Measurements from ENCODE around the gene KLHDC7B. TPM values are rescaled to one million over a fixed set of nuclear protein-coding genes. Genes with fewer than 3 reads are reported as not detected.
A peak's percentile ranks its signal among the peaks of the same experiment; 100 is the strongest.

The KLHDC7B gene
- total RNA-seq, 1 donor from 2014 or later, result 7.2 TPM

- DNase-seq (ENCODE audit: low spot score), result peak; percentile 26
- Mint-ChIP-seq H3K27ac (ENCODE audit: unreplicated experiment) (no peak overlapping the region), H3K4me1 (ENCODE audit: low read depth) (peaks cover 6% of the 10 kb centered on the region), H3K4me3 (ENCODE audit: unreplicated experiment) (no peak overlapping the region), H3K36me3 (ENCODE audit: low read depth) (peaks cover 1% of the 10 kb centered on the region), H3K9me3 (ENCODE audit: low read depth) (no peaks in the 10 kb centered on the region), H3K27me3 (ENCODE audit: low read depth) (no peaks in the 10 kb centered on the region)
- TF ChIP-seq, protein P1, sequence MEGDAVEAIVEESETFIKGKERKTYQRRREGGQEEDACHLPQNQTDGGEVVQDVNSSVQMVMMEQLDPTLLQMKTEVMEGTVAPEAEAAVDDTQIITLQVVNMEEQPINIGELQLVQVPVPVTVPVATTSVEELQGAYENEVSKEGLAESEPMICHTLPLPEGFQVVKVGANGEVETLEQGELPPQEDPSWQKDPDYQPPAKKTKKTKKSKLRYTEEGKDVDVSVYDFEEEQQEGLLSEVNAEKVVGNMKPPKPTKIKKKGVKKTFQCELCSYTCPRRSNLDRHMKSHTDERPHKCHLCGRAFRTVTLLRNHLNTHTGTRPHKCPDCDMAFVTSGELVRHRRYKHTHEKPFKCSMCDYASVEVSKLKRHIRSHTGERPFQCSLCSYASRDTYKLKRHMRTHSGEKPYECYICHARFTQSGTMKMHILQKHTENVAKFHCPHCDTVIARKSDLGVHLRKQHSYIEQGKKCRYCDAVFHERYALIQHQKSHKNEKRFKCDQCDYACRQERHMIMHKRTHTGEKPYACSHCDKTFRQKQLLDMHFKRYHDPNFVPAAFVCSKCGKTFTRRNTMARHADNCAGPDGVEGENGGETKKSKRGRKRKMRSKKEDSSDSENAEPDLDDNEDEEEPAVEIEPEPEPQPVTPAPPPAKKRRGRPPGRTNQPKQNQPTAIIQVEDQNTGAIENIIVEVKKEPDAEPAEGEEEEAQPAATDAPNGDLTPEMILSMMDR (IDR thresholded peaks at IDR 0.05), result no peak
Observed at GRCh38 chr22:50587407-50587806, 41.7 kb downstream of the KLHDC7B start.

DNA sequence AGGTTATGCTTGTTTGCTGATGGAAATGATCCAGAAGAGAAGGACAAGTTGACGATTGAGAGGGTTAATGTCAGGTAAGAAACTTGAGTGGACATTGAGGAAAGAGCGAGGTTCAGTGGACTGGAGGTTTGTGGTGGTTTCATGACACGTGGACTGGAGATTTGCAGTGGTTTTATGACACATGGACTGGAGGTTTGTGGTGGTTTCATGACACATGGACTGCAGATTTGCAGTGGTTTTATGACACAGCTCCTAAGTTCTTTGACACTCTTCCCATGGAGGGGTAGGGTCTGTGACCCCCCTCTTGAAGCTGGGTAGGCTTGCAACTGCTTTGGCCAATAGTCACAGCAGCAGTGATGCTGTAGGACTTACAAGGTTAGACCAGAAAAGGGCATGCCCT is 49.5 kb downstream of the KLHDC7B start:
- Mint-ChIP-seq H3K27ac (ENCODE audit: unreplicated experiment) (no peak overlapping the region), H3K4me1 (ENCODE audit: low read depth) (peaks cover 4% of the 10 kb centered on the region), H3K27me3 (ENCODE audit: low read depth) (no peaks in the 10 kb centered on the region), H3K36me3 (ENCODE audit: low read depth) (peaks cover 9% of the 10 kb centered on the region), H3K4me3 (ENCODE audit: unreplicated experiment) (no peak overlapping the region), H3K9me3 (ENCODE audit: low read depth) (no peaks in the 10 kb centered on the region)
- DNase-seq (ENCODE audit: low spot score), result no peak
- TF ChIP-seq, protein P1 (IDR thresholded peaks at IDR 0.05), result no peak

DNA sequence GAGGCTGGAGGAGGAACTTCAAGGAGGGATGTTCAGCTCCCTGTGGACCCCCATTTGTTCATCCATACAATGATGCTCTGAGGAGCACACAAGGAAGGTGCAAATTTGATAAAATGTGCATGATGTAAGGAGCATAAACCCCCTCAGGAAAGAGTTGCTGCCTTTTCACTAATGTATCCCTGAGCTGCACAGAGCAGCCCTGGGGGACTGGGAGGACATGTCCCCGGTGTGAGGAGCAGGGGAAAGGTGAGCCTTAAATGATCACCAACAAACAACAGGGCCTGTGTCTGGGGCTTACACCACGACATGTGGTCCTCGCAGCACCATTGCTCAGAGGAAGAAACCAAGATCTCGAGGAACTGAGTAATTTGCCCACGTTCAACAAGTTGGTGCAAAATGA is 51.4 kb downstream of the KLHDC7B start:
- Mint-ChIP-seq H3K4me3 (ENCODE audit: unreplicated experiment) (no peak overlapping the region), H3K27me3 (ENCODE audit: low read depth) (no peaks in the 10 kb centered on the region), H3K27ac (ENCODE audit: unreplicated experiment) (no peak overlapping the region), H3K9me3 (ENCODE audit: low read depth) (no peaks in the 10 kb centered on the region), H3K4me1 (ENCODE audit: low read depth) (peaks cover 9% of the 10 kb centered on the region), H3K36me3 (ENCODE audit: low read depth) (peaks cover 9% of the 10 kb centered on the region)
- DNase-seq (ENCODE audit: low spot score), result no peak
- TF ChIP-seq, protein P1 (IDR thresholded peaks at IDR 0.05), result no peak

- Mint-ChIP-seq H3K4me1 (ENCODE audit: low read depth) (peaks cover 9% of the 10 kb centered on the region), H3K27ac (ENCODE audit: unreplicated experiment) (no peak overlapping the region), H3K4me3 (ENCODE audit: unreplicated experiment) (peak overlapping the region; percentile 37), H3K36me3 (ENCODE audit: low read depth) (peaks cover 8% of the 10 kb centered on the region), H3K27me3 (ENCODE audit: low read depth) (no peaks in the 10 kb centered on the region), H3K9me3 (ENCODE audit: low read depth) (no peaks in the 10 kb centered on the region)
- TF ChIP-seq, protein P1 (IDR thresholded peaks at IDR 0.05), result no peak
- DNase-seq (ENCODE audit: low spot score), result no peak
Observed at GRCh38 chr22:50599816-50600455, 54.2 kb downstream of the KLHDC7B start.

DNA sequence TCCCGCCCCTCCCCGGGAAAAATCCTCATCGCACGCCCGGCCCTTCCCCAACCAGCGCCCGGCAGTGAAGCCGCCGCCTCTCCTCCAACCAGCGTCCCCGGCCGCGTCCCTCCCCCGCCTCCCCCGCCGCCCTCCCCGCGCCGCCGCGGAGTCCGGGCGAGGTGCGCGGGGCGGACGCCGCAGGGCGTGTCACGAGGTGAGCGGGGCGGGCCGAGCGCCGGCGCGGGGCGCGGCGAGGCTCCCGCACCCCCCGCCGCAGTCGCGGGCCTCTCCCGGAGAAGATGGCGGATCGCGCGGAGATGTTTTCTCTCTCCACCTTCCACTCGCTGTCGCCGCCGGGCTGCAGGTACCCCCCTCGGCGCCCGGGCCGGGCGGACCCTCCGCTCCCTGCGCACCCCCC is 54.8 kb downstream of the KLHDC7B start, which contains the start of gene MAPK8IP2:
MAPK8IP2 (plus strand) TSS at position 256 of the 400 bp plus-strand sequence; CDS start at position 282, 26 bp downstream.
- Mint-ChIP-seq H3K9me3 (ENCODE audit: low read depth) (no peaks in the 10 kb centered on the region), H3K36me3 (ENCODE audit: low read depth) (peaks cover 5% of the 10 kb centered on the region), H3K4me1 (ENCODE audit: low read depth) (peaks cover 9% of the 10 kb centered on the region), H3K27ac (ENCODE audit: unreplicated experiment) (no peak within 1 kb of the TSS), H3K4me3 (ENCODE audit: unreplicated experiment) (peak within 1 kb of the TSS; percentile 58), H3K27me3 (ENCODE audit: low read depth) (no peaks in the 10 kb centered on the region)
- DNase-seq (ENCODE audit: low spot score), result no peak
- TF ChIP-seq, protein P1 (IDR thresholded peaks at IDR 0.05), result no peak

Other genes starting within 250 kb of the KLHDC7B start
- gene PLXNB2, start 238.3 kb upstream of the KLHDC7B start, total RNA-seq, result 300 to 356 TPM (median 346 TPM) in 3 replicates
- gene DENND6B, start 218.9 kb upstream of the KLHDC7B start, total RNA-seq, result 7.7 to 8.8 TPM (median 8.1 TPM) in 3 replicates
- 46.2 to 53.1 TPM (median 47.1 TPM) in 3 replicates for gene PPP6R2, start 202.6 kb upstream of the KLHDC7B start, total RNA-seq
- 103 to 110 TPM (median 104 TPM) in 3 replicates for gene SBF1, start 70.9 kb upstream of the KLHDC7B start, total RNA-seq
- gene ADM2, start 64.4 kb upstream of the KLHDC7B start, total RNA-seq, result 1.5 to 46.5 TPM (median 46.5 TPM) in 3 replicates
- 0.99 to 1.6 TPM in 2 of 3 replicates, not detected in the other for gene MIOX, start 59.0 kb upstream of the KLHDC7B start, total RNA-seq
- gene LMF2, start 38.2 kb upstream of the KLHDC7B start, total RNA-seq, result 111 to 124 TPM (median 120 TPM) in 3 replicates
- gene NCAPH2, start 37.7 kb upstream of the KLHDC7B start, total RNA-seq, result 37.4 to 51.2 TPM (median 38.9 TPM) in 3 replicates
- gene SCO2, start 20.3 kb upstream of the KLHDC7B start, total RNA-seq, result 4.4 to 5.4 TPM in 2 of 3 replicates, not detected in the other
- gene TYMP, start 15.9 kb upstream of the KLHDC7B start, total RNA-seq, result 12.5 to 39.5 TPM (median 39.3 TPM) in 3 replicates
- not detected in 3 replicates for gene SYCE3, start 17.0 kb downstream of the KLHDC7B start, total RNA-seq
- 33.9 to 42.6 TPM (median 34.7 TPM) in 3 replicates for gene CPT1B, start 32.5 kb downstream of the KLHDC7B start, total RNA-seq
- 47.4 to 64.5 TPM (median 47.9 TPM) in 3 replicates for gene CHKB, start 37.0 kb downstream of the KLHDC7B start, total RNA-seq
- gene MAPK8IP2, start 54.9 kb downstream of the KLHDC7B start, total RNA-seq, result 3.0 to 4.3 TPM (median 4.1 TPM) in 3 replicates
- gene ARSA, start 82.3 kb downstream of the KLHDC7B start, total RNA-seq, result 37.6 to 39.8 TPM (median 39.3 TPM) in 3 replicates
- 3.9 to 7.5 TPM (median 7.0 TPM) in 3 replicates for gene SHANK3, start 126.9 kb downstream of the KLHDC7B start, total RNA-seq
- 0.45 to 0.74 TPM (median 0.63 TPM) in 3 replicates for gene ACR, start 192.3 kb downstream of the KLHDC7B start, total RNA-seq
- gene RABL2B, start 237.7 kb downstream of the KLHDC7B start, total RNA-seq, result 29.8 to 32.1 TPM (median 30.3 TPM) in 3 replicates

Measured in chondrocyte (in vitro differentiated cells).